GM21360 (cell line): ENCODE data around the gene CD99.
"Not testable (repeated sequence)": the region's sequence is repeated elsewhere in the genome, so short reads cannot be mapped to it uniquely, and the experiment has no call there.

ENCODE experiments used
- ATAC-seq: cut with Tn5 transposase; IDR thresholded peaks from one replicate; pipeline ENCODE4 v1.9.1; 2021; ENCODE audit warnings: mild to moderate bottlenecking, moderate library complexity; ENCODE audit not compliant: unreplicated experiment

CD99 gene

GRCh38 chrX:2719774-2720447 is 28.8 kb downstream of the CD99 start:
- no peak for ATAC-seq

GRCh38 chrX:2723286-2723879 is 32.3 kb downstream of the CD99 start:
- no peak for ATAC-seq

GRCh38 chrX:2727264-2727663 is 36.2 kb downstream of the CD99 start:
- not testable (repeated sequence) for ATAC-seq

GRCh38 chrX:2732076-2732475 is 41.0 kb downstream of the CD99 start:
- no peak for ATAC-seq

GRCh38 chrX:2732649-2733048 is 41.6 kb downstream of the CD99 start:
- no peak for ATAC-seq

- ATAC-seq = no peak
Measured at GRCh38 chrX:2733286-2733685, 42.2 kb downstream of the CD99 start.

GRCh38 chrX:2735270-2735669 is 44.2 kb downstream of the CD99 start:
- ATAC-seq = no peak

DNA sequence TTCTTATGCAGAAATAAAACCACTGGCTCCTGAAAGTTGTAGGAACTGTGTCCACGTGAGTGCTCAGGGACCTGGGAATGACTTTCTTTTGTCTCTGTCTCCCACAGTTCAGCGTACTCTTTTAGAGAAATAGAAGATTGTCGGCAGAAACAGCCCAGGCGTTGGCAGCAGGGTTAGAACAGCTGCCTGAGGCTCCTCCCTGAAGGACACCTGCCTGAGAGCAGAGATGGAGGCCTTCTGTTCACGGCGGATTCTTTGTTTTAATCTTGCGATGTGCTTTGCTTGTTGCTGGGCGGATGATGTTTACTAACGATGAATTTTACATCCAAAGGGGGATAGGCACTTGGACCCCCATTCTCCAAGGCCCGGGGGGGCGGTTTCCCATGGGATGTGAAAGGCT is 49.6 kb downstream of the CD99 start:
- ATAC-seq = no peak

- ATAC-seq = no peak
Measured at GRCh38 chrX:2741386-2741785, 50.3 kb downstream of the CD99 start.

- not testable (repeated sequence) for ATAC-seq
Measured at GRCh38 chrX:2746250-2746649, 55.2 kb downstream of the CD99 start.

- no peak for ATAC-seq
Measured at GRCh38 chrX:2748171-2748814, 57.2 kb downstream of the CD99 start.

DNA sequence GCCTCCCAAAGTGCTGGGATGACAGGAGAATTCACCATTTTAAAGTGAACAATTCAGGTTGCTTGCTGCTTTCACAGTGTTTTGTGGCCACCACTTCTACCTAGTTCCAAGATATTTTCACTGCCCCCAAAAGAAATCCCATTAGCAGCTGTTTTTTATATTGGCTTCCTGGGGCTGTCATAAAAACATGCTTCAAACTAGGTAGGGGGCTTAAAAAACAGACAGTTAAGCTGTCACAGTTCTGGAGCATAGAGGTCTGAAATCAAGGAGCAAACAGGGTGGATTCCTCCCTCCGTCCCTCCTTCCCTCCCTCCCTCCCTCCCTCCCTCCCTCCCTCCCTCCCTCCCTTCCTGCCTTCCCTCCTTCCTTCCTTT is 57.7 kb downstream of the CD99 start:
- no peak for ATAC-seq

- ATAC-seq = no peak
Measured at GRCh38 chrX:2751291-2751690, 60.2 kb downstream of the CD99 start.

GRCh38 chrX:2751874-2752300 is 60.8 kb downstream of the CD99 start, which contains the start of gene XG:
TSS of gene XG (plus strand) at chrX:2752040. CDS start at chrX:2752275, 235 bp downstream.
- ATAC-seq = not testable (repeated sequence)

GRCh38 chrX:2752441-2752840 is 61.3 kb downstream of the CD99 start:
- not testable (repeated sequence) for ATAC-seq

GRCh38 chrX:2755163-2755715 is 64.1 kb downstream of the CD99 start:
- ATAC-seq = not testable (repeated sequence)

DNA sequence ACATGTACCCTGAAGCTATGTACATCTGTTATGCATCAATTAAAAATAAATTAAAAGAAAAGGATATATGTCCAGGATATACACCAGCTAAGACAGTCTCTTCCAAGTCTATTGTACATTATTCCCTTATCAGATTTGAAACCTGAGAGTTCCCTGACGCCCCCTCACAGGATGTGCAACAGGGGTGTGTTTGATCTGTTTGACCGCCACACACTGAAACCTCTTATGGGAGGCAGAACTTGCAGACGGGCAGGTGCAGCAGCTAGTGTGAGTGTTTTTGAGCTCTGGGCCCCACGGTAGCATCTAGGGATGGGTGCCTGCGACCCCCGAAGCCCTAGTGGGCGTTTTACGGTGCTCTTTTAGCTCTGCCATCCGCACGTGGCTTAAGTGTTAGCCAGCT is 65.5 kb downstream of the CD99 start:
- no peak for ATAC-seq

DNA sequence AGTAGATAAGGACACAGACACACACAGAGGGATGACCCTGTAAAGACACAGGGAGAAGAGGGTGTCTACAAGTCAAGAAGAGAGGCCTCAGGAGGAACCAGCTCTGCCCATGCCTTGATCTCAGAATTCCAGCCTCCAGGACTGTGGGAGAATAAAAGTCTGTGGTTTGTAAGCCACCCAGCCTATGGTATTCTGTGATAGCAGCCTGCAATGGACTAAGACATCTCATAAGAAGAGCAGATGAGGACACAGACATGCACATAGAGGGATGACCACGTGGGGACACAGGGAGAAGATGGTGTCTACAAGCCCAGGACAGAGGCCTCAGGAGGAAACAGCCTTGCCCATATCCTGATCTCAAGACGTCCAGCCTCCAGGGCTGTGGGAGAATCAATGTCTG is 70.2 kb downstream of the CD99 start:
- ATAC-seq = no peak

DNA sequence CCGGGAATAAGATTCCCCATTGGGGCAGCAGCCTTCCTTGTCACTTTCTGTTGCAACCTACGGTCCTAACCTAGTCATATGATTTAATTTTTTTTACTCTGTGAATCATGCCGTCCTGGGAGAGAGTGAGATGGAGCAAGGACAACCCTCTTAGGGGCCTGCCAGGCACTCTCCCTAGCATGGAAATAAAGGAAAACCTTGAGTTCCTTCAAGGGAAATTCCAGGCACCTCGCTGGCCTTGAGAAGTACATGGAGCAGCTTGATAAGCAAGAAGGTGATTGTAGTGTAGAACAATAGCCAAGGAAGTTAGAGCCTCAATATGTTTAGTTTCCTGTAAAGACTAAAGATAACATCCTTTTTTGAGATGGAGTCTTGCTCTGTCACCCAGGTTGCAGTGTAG is 71.6 kb downstream of the CD99 start:
- not testable (repeated sequence) for ATAC-seq

GRCh38 chrX:2764766-2765548 is 73.9 kb downstream of the CD99 start:
- ATAC-seq = not testable (repeated sequence)

- ATAC-seq = no peak
Measured at GRCh38 chrX:2765549-2765830, 74.4 kb downstream of the CD99 start.
